Activated gamma-delta T cell (primary cell): ENCODE results near the gene CANT1.
"Not testable (repeated sequence)": the region's sequence is repeated elsewhere in the genome, so short reads cannot be mapped to it uniquely, and the experiment has no call there.

Experiments
- DNase-seq: peaks from one replicate; lab custom pipeline; 2025; lab: John Stamatoyannopoulos, UW

Gene CANT1

GRCh38 chr17:78976907-78977680 is 32.5 kb downstream of the CANT1 start:
- no peak for DNase-seq

- no peak for DNase-seq
These were observed 34.7 kb downstream of the CANT1 start for GRCh38 chr17:78974635-78975591.

DNA sequence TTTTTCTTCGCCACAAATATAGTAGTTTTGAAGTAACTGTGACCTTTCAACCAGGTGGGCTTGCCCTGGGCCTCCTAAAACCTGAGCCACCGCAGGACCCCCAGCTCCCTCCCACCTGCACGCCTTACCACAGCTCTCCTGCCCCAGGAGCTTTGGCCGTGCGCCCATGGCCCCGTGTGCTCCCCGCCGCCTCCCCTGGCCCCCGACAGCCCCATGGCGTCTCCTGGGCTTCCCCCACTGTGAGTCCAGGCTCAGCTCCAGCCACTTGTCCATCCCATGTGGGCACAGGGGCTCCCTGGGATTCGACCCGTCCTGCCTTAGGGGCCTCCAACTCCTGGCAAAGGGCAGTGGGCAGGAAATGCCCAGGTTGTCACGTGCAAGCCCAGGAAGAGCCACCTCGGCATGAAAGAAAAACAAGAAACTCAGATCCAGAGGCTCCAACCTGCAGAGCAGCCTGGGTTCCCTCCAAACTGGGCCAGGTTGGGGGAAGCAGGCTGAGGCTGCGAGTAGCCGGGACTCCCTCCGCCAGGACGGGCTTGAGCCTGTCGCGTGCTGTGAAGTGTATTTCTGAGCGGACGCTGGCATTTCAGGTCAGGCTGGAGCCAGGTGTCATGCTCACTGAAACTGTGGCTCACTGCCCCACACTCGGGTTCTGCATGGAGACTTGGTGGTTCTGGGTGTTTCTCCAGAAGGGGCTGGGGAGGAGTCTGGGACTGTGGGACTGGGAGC is 35.6 kb downstream of the CANT1 start:
- DNase-seq = no peak

- DNase-seq = no peak
These were observed 36.4 kb downstream of the CANT1 start for GRCh38 chr17:78973196-78973595.

DNA sequence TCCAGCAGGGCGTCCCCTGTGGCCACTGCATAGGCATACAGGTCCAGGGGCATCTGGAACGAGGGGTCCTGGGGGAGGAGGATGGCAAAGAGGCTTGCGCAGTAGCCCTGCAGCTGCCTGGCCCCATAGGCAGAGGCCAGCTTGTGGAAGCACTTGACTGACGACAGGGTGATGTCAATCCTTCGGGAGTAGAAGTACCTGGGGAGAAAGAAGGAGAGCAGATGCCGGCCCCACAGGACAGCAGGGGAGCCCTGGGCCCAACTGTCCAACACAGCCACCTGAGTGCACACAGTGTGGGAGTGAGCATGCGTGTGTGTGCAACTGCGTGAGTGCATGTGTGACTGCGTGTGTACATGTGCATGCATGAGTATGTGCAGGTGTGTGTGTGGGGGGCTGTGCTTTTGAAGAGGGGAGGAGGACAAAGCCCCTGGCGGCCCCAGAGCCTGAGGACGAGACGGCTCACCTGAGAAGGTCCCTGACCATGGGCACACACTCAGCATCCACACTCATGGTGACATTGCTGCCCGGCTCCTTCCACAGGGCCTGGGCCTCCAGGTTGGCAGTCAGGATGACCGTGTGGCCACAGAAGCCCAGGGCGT is 37.0 kb downstream of the CANT1 start:
- no peak for DNase-seq

GRCh38 chr17:78971756-78972506 is 37.6 kb downstream of the CANT1 start:
- no peak for DNase-seq

- DNase-seq = no peak
These were observed 38.5 kb downstream of the CANT1 start for GRCh38 chr17:78970834-78971755.

DNA sequence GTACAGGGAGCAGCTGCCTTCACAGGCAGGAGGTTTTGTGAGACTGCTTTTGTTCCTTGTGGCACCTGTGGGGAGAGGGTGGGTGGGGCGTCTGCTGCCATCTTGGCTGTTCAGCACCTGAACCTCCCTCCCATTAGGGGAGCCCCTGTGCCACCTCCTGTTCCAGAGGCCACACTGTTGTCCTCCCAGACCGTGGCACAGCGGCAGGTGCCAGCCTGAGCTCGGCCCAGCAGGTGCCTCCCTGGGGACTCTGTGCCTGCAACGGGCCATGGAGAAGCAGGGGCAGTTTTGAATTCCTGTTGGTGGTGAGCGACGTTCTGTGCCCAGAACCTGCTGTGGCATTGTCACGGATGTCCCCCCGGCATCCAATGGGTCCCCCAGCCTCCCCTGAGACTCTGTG is 39.7 kb downstream of the CANT1 start:
- DNase-seq = no peak

GRCh38 chr17:78967782-78968362 is 41.7 kb downstream of the CANT1 start:
- DNase-seq = no peak

- DNase-seq = no peak
These were observed 42.5 kb downstream of the CANT1 start for GRCh38 chr17:78966910-78967600.

GRCh38 chr17:78966123-78966813 is 43.3 kb downstream of the CANT1 start:
- DNase-seq = no peak

GRCh38 chr17:78965491-78965924 is 44.1 kb downstream of the CANT1 start:
- no peak for DNase-seq

DNA sequence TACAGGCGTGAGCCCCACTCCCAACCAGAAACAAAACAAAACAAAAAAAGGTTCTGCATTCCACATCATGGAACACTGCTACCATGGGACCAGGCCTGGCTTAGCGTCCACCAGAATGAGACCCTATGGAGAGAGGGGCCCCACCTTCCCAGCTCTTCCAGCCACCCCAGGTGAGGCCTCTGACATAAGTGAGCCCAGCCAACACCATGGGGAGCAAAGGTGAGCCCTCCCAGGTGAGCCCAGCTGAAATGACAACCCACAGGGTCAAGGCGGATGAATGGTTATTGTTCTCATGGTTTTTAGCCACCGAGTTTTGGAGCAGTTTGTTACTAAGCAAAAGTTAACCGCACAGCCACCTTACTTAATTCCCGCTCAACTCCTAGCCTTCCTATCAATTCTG is 46.2 kb downstream of the CANT1 start:
- DNase-seq = no peak

GRCh38 chr17:78962984-78963348 is 46.6 kb downstream of the CANT1 start:
- DNase-seq = not testable (repeated sequence)

DNA sequence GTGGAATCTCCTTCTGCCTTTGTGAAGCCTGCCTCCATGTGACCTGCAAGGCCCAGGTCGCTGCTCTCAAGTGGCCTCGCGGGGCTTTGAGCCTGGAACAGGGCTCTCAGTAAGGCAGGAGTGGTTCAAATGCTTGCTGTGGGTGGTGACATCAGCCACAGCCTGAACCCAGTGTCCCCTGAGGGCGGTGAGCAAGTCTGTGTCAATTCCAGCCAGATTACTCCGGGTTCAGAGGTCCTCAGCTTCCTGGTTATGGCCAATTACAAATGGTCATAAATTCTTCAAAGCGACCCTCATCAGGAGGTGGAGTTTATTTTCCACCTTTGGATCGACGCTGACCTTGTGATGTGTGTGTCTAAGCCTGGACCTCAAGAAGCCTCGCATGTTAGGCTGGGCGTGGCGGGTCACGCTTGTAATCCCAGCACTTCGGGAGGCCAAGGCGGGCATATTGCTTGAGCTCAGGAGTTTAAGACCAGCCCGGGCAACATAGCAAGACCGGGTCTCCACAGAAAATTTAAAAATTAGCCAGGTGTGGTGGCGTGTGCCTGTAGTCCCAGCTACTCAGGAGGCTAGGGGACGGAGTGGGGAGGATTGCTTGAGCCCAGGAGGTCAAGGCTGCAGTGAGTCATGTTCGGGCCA is 47.1 kb downstream of the CANT1 start:
- DNase-seq = no peak

DNA sequence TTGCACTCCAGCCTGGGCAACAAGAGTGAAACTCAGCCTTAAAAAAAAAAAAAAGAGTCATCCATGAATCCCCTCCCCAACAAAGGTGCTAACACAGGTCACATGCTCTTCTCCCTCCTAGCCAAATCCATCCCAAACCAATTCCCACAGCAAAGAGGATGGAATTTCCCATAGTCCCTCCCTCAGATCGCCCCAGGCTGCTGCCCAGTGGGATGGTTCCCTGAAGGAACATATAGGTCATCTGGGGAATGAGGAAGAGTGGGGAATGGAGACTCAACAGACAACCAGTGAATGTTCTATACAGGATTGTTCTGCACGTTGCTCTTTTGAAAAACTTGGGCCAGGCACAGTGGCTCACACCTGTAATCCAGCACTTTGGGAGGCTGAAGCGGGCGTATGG is 48.0 kb downstream of the CANT1 start:
- DNase-seq = no peak

GRCh38 chr17:78960928-78961327 is 48.6 kb downstream of the CANT1 start:
- DNase-seq = no peak

GRCh38 chr17:78959803-78960202 is 49.8 kb downstream of the CANT1 start:
- no peak for DNase-seq
